Posterior vena cava (tissue), 2 donors: ENCODE results near the gene ANO2. TPM values are rescaled to one million over a fixed set of nuclear protein-coding genes. Genes with fewer than 3 reads are reported as not detected.
A peak's percentile ranks its signal among the peaks of the same experiment; 100 is the strongest.

ENCODE experiments used
- DNase-seq: peaks from one replicate; pipeline ENCODE4 v3.0.0-alpha.2; 2020; ENCODE audit warnings: low spot score
- intact Hi-C, 2 donors: fragments of 100-400 bp; cut with DNase I; formaldehyde crosslinking; loops; one replicate each; pipeline versions ENCODE4 v1.14.1 to v1.14.2; 2022 to 2023
- total RNA-seq, 2 donors: library from RNA; stranded (reverse); fragmentation: NEBNext Ultra II Directional; extraction: Animal tissue kit (Norgen Biotek cat#: 25700); gene quantifications; one replicate each; pipeline ENCODE4 v1.2.1, GENCODE V29; 2021
- donor health status: DM: yes; HTN: yes; CAD: no.
- donor health status: DM: yes; HTN: yes; CAD: no.

ANO2 gene
- total RNA-seq, 2 donors from 2014 or later = 9.2 to 16.4 TPM

- no peak for DNase-seq
- intact Hi-C loops = no loop called here
Measured at GRCh38 chr12:5756338-5756842, 188.7 kb downstream of the ANO2 start.

- intact Hi-C loops = no loop called here
- DNase-seq = no peak
Measured at GRCh38 chr12:5748027-5748426, 197.0 kb downstream of the ANO2 start.

GRCh38 chr12:5746917-5747316, 198.1 kb downstream of the ANO2 start:
- no peak for DNase-seq
- intact Hi-C loops = no loop called here

GRCh38 chr12:5746036-5746908, 198.8 kb downstream of the ANO2 start:
- no peak for DNase-seq
- intact Hi-C loops = no loop called here

- intact Hi-C loops = no loop called here
- no peak for DNase-seq
Measured at GRCh38 chr12:5745251-5745888, 199.7 kb downstream of the ANO2 start.

- intact Hi-C loops = no loop called here
- no peak for DNase-seq
Measured at GRCh38 chr12:5742258-5742657, 202.8 kb downstream of the ANO2 start.

GRCh38 chr12:5739917-5740316, 205.1 kb downstream of the ANO2 start:
- no peak for DNase-seq
- intact Hi-C loops = no loop called here

GRCh38 chr12:5737778-5738177, 207.3 kb downstream of the ANO2 start:
- no peak for DNase-seq
- intact Hi-C loops = no loop called here

GRCh38 chr12:5736527-5736926, 208.5 kb downstream of the ANO2 start:
- DNase-seq = no peak
- intact Hi-C loops = no loop called here

GRCh38 chr12:5736016-5736415, 209.0 kb downstream of the ANO2 start:
- DNase-seq = no peak
- intact Hi-C loops = no loop called here

GRCh38 chr12:5733916-5734315, 211.1 kb downstream of the ANO2 start:
- DNase-seq = no peak
- intact Hi-C loops = no loop called here

GRCh38 chr12:5733136-5733755, 211.8 kb downstream of the ANO2 start:
- intact Hi-C loops = no loop called here
- DNase-seq = no peak

GRCh38 chr12:5730962-5731361, 214.1 kb downstream of the ANO2 start:
- intact Hi-C loops = no loop called here

GRCh38 chr12:5723711-5724252, 221.3 kb downstream of the ANO2 start:
- no peak for DNase-seq
- intact Hi-C loops = no loop called here

More at GRCh38 chr12:5730962-5731361, 214.1 kb downstream of the ANO2 start:
- DNase-seq = no peak

- intact Hi-C loops = no loop called here
- no peak for DNase-seq
Measured at GRCh38 chr12:5723071-5723470, 222.0 kb downstream of the ANO2 start.

- no peak for DNase-seq
- intact Hi-C loops = no loop called here
Measured at GRCh38 chr12:5720381-5721005, 224.6 kb downstream of the ANO2 start.

GRCh38 chr12:5718680-5719079, 226.4 kb downstream of the ANO2 start:
- DNase-seq = peak; percentile 84
- intact Hi-C loops = no loop called here

- intact Hi-C loops = no loop called here
- DNase-seq = no peak
Measured at GRCh38 chr12:5718073-5718472, 227.0 kb downstream of the ANO2 start.

GRCh38 chr12:5716976-5717375, 228.1 kb downstream of the ANO2 start:
- intact Hi-C loops = no loop called here
- DNase-seq = no peak

GRCh38 chr12:5716201-5716600, 228.9 kb downstream of the ANO2 start:
- DNase-seq = no peak
- intact Hi-C loops = no loop called here
